Activated CD4-positive, alpha-beta T cell treated with anti-CD3 and anti-CD28 coated beads for 36 hours (primary cell): Measurements from ENCODE around the gene MYLK2. TPM values are rescaled to one million over a fixed set of nuclear protein-coding genes. Genes with fewer than 3 reads are reported as not detected.

Experiments
- ATAC-seq: fragments of 200-7000 bp; cut with Tn5 transposase; one replicate; pipeline ENCODE4 v1.10.0; 2021; ENCODE audit warnings: mild to moderate bottlenecking, moderate library complexity
- CTCF ChIA-PET: fragments of 350-600 bp; sonication (Branson Sonifier 250); formaldehyde crosslinking; loops from one replicate; lab custom pipeline; 2021; ENCODE audit warnings: antibody characterized with exemption; lab: Charles Lee
- POLR2A ChIA-PET: fragments of 350-600 bp; sonication (Branson Sonifier 250); formaldehyde crosslinking; loops from one replicate; lab custom pipeline; 2021; ENCODE audit warnings: antibody characterized with exemption, inconsistent platforms; lab: Charles Lee
- DNase-seq: peaks from one replicate; pipeline ENCODE4 v3.0.0-alpha.2; 2020
- H3K27ac Mint-ChIP-seq: one replicate; pipeline ENCODE4 v1.8.0; 2021; ENCODE audit warnings: mixed read lengths
- H3K27me3 Mint-ChIP-seq: one replicate; pipeline ENCODE4 v1.8.0; 2021; ENCODE audit warnings: mixed read lengths
- H3K36me3 Mint-ChIP-seq: one replicate; pipeline ENCODE4 v1.8.0; 2021; ENCODE audit warnings: low read depth, mixed read lengths
- H3K4me1 Mint-ChIP-seq: one replicate; pipeline ENCODE4 v1.8.0; 2021; ENCODE audit warnings: mixed read lengths
- H3K4me3 Mint-ChIP-seq: one replicate; pipeline ENCODE4 v1.8.0; 2021; ENCODE audit warnings: mild to moderate bottlenecking, moderate library complexity, mixed read lengths
- H3K9me3 Mint-ChIP-seq: one replicate; pipeline ENCODE4 v1.8.0; 2021; ENCODE audit warnings: low read depth, mixed read lengths
- intact Hi-C, 2 experiments: fragments of 100-400 bp; cut with DNase I in 1 of 2; cut with micrococcal nuclease in 1 of 2; formaldehyde crosslinking; loops; one replicate each; pipeline versions ENCODE4 v1.14.2 to v1.15.1; 2022 to 2024; cut with DNase I, micrococcal nuclease
- total RNA-seq, 2 experiments: library from RNA; stranded (reverse); gene quantifications; one replicate each; pipeline ENCODE4 v1.2.3, GENCODE V29; 2021

The MYLK2 gene
- total RNA-seq, 2 experiments from 2014 or later: 0.39 TPM

- no peak for DNase-seq
- intact Hi-C loops: no loop called here
- H3K9me3 Mint-ChIP-seq: no peaks in the 10 kb centered on the region
- H3K27ac Mint-ChIP-seq: no peak overlapping the region
- H3K36me3 Mint-ChIP-seq: no peaks in the 10 kb centered on the region
- no peak overlapping the region for H3K4me3 Mint-ChIP-seq
- ChIA-PET CTCF (no interaction called here), POLR2A (no interaction called here)
- no peak for ATAC-seq
- peaks cover 8% of the 10 kb centered on the region for H3K4me1 Mint-ChIP-seq
- H3K27me3 Mint-ChIP-seq: no peaks in the 10 kb centered on the region
Observed at GRCh38 chr20:31883829-31884228, 64.7 kb downstream of the MYLK2 start.

Other genes with a start within 250 kb of the MYLK2 start
- 1 to 10 TPM; 2.2 to 3.5 TPM for gene ID1, start 214.1 kb upstream of the MYLK2 start, total RNA-seq
- gene COX4I2, start 181.4 kb upstream of the MYLK2 start, total RNA-seq: not detected
- gene BCL2L1, start 96.5 kb upstream of the MYLK2 start, total RNA-seq: 100 to 1,000 TPM; 107 to 121 TPM
- gene TPX2, start 80.1 kb upstream of the MYLK2 start, total RNA-seq: 100 to 1,000 TPM; 137 to 179 TPM
- gene FOXS1, start 26.2 kb downstream of the MYLK2 start, total RNA-seq: not detected
- not detected for gene DUSP15, start 51.2 kb downstream of the MYLK2 start, total RNA-seq
- not detected for gene TTLL9, start 51.3 kb downstream of the MYLK2 start, total RNA-seq
- gene PDRG1, start 132.7 kb downstream of the MYLK2 start, total RNA-seq: 10 to 100 TPM; 12.8 to 18.4 TPM
- gene XKR7, start 148.8 kb downstream of the MYLK2 start, total RNA-seq: under 1 TPM in 1 of 2 experiments, not detected in 1; 0.02 TPM
- not detected for gene CCM2L, start 191.1 kb downstream of the MYLK2 start, total RNA-seq
- not detected for gene HCK, start 232.9 kb downstream of the MYLK2 start, total RNA-seq